HG03565 (cell line): ENCODE measurements around the gene MORN5.
"Not testable (repeated sequence)": the region's sequence is repeated elsewhere in the genome, so short reads cannot be mapped to it uniquely, and the experiment has no call there.

Experiments used
- ATAC-seq: cut with Tn5 transposase; IDR thresholded peaks from one replicate; pipeline ENCODE4 v1.9.1; 2021; ENCODE audit warnings: mild to moderate bottlenecking, moderate library complexity; ENCODE audit not compliant: unreplicated experiment

MORN5 gene

DNA sequence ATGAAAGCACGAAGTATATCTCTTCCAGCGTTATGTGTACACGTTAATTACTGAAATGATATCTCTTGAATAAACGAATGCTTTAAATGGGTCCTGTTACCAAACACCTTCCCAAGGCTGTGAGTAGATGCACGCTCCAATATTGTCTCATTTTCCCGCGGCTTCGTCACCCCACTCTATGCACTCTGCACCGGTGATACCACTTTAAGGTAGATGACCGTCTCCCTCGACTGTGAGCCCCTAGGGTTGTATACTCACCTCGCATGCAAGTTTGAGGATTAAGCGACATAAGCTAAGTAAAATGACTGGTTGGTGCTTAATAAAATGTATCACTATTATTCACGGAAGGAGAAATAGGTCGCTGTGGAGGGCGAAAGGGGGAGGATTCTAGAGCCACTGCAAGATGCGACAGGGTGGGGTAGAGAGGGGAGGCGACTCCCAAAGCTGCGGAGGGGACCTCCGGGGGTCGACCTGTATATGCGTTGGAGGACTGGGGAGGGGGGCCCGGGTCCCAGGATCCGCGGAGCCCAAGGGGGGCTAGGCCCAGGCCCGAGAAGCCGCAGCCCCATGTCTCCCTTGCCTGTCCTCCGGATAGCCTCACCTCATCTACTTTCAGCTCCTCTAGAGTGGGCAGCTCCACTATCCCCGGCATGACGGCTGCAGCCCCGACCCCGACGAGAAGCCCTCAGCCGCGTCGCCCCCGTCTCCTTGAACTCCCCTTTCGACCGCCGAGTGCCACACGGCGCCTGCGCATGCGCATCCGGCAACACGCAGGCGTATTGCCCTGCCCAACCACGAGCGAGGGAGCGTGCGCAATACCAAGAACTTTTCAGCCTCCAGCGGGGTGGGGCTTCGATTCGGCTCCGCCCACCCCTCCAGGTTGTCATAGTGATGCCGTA lies at the start of gene MORN5, which contains the start of gene NDUFA8:
TSS of gene MORN5 (plus strand) at position 883 of the 899 bp plus-strand sequence. CDS start 65 bp downstream, outside the sequence.
TSS of gene NDUFA8 (minus strand) at position 754 of the 899 bp plus-strand sequence. CDS start at position 652, 102 bp downstream.
- ATAC-seq: peak; percentile 88

DNA sequence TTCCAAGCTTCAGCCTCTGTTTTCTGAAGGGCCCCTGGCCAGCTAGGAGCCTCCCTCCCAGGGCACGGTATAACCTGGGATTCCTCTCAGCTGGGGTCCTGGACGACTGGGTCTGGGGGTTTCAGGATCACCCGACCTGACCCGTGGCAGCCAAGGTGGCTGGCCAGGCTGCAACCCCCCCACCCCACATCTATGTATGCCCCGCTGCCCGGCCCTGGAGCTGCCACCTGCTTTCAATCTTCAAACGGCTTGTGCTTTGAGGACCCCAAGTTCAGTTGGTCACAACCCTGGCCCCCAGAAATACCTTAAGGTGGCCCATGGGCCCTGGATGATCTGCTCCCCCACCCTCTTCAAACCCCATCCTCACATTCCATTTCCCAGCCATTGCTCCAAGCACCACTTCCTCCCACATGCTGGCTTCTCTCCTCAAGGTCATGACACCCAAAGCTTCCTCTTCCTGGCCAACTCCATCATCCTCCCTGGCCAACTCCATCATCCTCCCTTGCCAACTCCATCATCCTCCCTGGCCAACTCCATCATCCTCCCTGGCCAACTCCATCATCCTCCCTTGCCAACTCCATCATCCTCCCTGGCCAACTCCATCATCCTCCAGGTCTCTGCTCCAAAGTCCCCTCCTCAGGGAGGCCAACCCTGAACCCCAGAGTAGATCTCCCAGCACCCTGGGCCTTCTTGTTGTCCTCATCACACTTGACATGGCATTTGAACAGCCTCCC lies 49.4 kb upstream of the MORN5 start:
- ATAC-seq: no peak

DNA sequence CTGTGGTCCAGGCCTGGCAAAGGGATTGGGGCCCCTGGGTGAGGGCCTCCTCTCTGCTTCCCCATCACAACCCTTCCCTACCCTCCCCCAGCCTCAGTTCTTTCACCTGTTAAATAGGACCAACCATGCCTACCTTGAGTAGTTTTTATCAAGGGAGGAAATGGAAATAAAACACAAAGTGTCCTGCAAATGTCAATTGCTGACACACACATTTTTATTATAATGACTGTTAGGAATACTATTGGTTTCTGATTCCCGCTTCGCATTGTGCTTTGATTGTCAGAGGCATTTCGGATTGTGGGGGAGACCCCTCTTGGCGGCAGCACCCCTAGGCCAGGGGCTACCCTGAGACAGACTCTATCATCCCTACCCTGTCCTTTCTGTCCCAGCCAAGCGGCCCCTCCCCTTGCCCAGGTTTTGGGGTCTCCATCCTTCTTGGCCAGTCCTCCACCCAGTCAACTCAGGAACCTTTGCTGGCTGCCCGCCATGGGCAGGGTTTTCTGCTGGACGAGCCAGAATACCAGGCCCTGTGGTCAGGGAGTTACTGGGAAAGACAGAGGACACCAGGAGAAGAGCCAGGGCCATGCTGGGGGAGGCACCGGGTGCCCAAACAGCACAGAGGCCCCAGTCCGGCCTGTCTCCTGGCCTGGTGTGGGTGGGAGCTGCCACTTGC lies 48.2 kb upstream of the MORN5 start:
- ATAC-seq: no peak

DNA sequence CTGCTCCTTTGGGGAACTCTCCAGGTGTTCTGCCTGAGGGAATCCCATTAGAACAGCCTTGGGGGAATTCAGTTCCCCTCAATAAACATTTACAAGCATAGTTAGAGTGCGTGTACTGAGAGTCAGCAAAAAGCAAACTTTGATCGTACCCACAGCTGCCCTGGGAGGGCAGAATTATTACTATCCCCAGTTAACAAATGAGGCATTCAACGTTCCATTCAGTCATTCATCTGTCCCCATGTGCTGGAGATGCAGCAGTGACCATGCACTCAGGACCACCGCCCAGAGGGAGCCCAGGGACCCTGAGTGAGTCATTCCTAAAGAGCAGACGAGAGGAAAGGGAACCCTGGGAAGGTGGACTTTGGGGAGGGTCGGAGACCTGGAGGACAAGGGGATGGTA lies 47.5 kb upstream of the MORN5 start:
- no peak for ATAC-seq

DNA sequence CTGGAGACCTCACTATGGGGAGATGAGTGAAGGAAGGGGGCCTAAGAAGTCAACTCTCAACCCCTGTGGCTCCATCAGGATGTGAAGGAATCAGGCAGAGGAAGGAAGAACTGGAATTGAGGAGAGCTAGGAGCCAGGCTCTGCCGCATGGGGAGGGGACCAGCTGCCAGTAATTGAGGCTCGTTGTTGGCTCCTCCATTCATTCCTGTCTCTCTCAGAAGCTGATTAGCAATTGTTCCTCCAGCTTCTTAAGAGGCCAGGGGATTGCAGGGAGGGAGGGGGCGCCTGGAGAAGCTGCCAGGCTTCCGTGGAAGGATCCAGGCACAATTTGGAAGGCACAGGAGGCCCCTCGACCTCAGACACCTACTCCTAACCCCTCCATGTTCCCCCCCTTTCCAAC lies 46.1 kb upstream of the MORN5 start:
- ATAC-seq: no peak

DNA sequence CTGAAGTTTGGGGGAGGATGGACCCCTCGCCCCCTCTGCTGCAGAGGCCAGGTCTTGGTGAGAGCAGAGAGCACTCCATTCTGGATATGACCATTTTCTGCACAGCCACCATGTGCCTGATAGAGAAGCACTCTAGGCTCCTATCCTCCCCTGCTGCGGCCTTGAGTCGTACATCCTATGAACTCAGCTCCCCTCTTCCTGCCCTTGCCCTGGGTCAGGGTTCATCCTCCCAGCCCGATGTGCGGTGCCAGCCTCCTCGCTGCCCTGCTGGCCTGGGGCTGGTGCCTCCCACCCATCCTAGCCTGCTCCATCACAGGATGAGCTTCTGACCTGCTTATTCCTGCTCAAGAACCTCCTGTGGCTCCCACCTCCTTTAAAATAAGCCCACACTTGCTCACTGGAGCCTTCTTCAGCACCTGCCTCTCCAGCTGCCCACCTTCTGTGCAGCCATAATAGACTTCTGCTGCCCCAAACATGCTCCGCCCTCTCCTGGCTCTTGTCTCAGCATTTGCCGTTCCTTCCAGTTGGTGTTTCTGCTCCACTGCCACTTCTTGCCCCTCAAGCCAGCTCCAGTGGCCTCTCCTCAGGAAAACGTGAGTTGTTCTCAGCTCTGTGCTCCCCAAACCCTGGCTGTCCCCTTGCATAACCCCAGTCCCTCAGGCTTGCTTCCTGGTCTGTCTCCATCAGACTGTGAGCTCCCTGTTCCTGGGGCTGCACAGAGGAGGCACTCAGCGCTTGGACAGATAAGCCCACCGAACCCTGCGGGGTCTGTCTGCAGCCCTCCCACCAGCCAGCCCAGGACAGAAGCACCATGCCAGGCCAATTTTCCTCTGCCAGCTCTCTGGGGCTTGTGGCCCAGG lies 44.3 kb upstream of the MORN5 start:
- ATAC-seq: no peak

DNA sequence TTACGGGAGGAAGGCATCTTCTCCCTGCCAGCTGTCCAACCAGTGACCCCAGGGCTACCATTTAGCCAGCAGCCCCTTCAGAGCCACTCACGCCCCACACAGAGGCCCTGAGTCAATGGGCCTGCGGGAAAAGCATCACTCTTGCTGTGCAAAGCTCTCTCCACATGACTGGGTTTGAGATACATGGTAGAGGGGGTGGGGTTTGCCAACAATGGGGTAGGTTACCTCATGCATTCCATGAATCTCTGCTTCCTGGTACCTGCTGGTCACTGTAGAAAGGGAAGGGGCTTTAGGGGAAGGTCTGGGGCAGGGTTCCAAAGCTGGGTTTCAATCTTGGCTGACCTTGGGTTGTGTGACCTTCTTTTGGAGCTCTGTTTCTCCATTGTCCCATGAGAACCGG lies 43.7 kb upstream of the MORN5 start:
- no peak for ATAC-seq

DNA sequence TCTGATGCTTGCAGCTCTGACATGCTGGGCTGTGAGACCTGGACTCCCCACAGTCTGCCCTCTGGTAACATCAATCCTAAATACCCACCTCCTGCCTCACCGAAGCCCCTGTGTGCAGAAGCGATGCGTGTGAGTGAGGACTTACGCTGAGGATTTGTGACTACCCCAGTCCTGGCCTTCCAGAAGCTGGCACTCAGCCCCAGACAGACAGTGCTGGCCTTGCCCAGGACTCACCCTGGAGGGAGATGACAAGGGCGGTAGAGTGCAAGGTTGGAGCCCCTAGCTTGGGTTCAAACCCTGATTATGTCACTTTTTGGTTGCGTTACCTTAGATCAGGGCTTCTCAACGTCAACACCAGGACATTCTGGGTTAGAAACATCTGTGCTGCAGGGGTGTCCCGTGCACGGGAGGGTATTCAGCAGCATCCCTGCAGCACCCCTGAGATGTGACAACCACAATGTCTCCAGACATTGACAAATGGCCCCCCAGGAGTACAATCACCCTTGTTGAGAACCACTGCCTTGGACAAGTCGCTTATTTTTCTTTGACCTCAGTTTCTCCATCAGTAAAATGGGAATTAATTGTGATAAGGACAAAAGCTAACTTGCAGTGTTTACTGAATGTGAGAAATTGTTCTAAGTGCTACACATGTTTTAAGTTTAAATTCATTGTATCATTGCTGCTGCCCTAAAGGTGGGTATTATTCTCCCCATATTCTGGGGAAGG lies 43.1 kb upstream of the MORN5 start:
- no peak for ATAC-seq

DNA sequence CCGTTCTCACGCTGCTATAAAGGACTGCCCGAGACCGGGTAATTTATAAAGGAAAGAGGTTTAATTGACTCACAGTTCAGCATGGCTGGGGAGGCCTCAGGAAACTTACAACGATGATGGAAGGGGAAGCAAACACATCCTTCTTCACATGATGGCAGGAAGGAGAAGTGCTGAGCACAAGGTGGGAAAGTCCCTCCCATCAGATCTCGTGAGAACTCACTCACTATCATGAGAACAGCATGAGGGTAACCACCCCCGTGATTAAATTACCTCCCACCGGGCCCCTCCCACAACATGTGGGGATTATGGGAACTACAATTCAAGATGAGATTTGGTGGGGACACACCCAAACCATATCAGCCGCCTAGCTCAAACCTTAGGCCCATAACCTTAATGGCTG lies 42.5 kb upstream of the MORN5 start:
- not testable (repeated sequence) for ATAC-seq

DNA sequence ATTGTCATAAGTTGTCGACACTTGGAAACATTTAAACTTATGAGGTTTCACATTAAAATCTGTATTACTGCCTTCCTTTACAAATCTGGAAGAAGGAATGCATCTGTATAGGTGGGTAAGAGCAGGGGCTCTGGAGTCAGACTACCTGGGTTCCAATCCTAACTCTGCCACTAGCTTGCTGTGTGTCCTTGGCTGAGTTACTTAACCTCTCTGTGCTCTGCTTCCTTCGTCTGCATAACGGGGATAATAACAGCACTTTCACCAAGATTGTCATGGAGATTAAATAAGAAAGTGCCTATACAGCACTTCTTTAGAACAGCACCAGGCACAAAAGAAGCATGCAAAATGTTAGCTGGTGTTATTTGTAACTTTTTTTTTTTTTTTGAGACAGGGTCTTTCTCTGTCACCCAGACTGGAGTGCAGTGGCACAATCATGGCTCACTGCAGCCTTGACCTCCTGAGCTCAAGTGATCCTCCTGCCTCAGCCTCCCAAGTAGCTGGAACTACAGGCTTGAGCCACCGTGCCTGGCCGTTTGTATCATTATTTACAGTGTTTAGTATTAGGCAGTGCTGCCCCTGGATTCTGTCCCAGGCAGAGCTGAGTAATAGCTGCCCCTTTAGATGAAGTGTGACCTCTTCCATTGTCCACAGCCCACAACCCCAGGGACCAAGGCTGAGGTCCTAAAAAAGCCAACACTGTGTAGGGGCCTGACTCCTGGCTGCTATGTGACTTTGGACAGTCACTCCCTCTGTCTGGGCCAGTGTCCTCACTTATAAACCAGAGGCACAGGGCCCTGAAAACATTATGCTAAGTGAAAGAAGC lies 41.2 kb upstream of the MORN5 start:
- ATAC-seq: no peak

DNA sequence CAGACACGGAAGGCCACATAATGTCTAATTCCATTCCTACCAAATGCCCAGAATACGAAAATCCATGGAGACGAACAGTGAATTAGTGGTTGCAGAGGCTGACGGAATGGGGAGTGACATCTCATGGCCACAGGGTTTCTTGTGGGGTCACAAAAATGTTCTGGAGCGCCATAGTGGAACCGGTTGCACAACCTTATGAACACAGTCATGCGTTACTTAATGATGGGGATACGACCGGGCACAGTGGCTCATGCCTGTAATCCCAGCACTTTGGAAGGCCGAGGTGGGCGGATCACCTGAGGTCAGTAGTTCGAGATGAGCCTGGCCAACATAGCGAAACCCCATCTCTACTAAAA lies 40.6 kb upstream of the MORN5 start:
- no peak for ATAC-seq

DNA sequence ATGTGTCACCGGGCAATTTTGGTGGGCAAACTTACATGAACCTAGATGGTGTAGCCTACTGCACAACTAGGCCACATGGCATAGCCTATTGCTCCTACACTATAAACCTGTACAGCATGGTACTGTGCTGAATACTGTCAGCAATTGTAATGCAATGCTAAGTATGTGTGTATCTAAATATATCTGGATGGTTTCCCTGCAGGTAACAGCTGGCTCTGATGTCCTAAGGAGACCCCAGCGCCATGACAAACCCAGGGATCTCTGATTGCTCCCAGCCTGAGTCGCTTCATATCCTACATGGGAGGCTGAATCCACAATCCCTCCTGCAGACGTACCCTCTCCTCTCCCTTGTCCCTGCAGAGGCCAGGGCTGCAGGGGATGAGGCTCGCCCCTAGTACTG lies 40.0 kb upstream of the MORN5 start:
- no peak for ATAC-seq

DNA sequence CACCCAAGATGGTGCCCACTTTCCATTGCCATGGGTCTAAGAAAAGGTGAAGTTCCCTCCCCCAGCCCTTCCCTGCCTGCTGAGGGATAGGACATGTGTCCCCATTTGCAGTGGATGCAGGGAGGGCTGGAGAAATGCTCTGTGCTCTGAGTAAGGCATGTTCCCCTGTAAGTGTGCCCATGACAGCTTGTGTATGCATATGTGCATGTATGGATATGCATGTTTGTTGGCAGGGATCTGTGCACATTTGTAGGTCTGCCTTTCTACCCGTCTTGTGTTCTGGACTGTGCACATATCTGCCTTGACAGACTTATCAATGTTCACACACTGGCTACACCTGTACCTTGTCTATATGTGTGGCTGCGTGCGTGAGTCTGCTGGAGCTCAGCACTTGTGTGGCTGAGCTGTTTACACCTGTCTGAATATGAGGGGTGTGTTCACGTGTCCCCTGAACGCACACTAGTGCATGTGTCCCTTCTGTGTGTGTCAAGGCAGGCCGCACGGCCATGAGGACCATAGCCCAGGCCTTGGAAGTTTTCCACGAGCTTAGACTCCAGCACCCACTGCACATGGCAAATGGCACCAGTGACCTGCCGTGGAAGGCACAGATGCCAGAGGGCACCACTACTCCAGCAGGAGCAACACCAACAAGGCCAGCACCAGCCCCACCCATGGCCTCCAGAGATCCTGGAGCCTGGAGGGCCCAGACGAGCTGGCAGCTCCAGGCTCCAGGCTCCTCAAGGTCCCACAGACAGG lies 39.2 kb upstream of the MORN5 start:
- ATAC-seq: no peak

DNA sequence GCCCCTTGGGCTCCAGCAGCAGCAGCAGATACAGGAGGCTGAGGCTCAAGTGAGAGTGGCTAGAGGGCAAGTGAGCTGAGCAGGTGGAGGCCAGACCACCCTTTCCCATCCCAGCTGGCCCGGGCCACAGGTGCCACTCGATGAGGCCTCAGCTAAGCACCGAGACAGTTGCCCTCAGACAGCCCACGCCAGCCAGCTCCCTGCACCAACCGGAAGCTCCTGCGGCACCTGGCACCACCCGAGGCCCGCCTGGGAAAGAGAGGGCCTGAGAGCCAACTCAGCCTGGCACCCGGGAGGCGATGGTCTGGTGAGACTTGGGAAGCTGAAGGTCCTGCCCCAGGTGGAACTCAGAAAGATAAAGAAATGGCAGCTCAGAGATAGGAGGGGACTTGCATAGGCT lies 38.3 kb upstream of the MORN5 start:
- ATAC-seq: no peak

DNA sequence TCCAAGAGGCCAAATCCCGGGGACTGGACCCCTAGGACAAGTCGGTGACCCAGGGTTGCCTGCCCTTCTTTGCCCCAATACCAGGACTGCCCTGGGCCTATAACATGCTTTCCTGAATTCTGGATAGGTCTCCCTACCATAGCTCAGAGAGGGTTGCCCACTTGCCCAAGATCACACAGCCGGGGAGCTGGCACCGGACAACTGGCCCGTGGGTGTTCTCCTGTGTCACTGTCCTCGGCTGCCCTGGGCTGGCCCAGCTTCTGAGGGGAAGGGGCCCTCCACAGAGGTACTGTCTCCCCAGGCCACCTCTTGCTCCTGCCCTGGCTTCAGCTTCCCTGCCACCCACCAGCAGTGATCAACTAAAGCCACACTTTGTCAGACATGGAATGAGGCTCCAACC lies 37.8 kb upstream of the MORN5 start:
- ATAC-seq: no peak

DNA sequence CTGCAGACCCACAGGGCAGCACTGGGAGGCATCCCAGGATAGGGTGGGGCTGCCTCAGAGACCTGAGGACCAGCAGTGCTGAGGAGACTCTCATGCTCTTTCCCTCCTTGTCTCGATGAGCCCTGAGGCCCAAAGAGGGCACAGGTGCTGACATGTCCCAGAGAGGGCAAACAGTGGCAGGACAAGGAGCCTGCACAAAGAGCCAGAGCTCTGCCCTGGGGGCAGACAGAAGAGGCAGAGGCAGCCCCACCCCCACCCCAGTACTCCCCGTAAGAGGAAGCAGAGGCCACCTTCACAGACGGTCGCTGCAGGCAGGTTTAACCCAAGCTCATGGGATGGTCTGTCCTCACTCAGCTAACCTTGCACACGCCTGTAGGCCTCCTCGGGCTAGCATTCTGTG lies 37.2 kb upstream of the MORN5 start:
- ATAC-seq: no peak

DNA sequence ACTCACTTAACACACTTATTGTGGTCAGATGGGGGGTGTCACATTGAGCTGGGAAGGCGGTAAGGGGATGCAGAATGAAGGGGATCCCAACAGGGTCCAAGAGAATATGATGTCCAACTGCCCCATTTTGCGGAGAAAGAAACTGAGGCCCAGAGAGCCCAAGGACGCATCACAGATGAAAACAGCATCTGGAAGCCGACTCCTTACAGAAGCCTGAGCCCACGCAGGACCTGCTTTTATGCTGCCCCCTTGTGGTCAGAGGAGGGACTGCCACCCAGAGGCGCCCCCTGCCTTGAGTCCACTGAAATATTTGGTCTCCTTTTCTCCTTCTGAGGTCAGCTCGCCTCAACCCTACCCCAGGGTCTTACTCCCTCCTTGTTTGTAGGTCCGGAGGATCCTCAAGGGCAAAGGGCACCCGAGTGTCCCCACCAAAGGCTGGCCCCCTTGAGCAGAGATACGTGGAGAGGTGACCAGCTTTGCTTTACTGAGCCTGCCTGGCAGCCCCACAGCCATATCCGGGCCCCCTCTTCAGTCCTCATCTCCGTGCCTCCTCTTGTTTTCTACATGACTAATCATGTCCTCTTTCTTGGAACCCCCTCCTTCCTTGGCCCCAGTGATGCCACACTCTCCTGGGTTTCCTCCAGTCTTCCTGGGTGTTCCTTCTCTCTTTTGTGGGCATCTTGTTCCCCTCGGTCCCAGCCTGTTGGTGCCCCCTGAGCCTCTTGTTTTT lies 36.6 kb upstream of the MORN5 start:
- no peak for ATAC-seq

DNA sequence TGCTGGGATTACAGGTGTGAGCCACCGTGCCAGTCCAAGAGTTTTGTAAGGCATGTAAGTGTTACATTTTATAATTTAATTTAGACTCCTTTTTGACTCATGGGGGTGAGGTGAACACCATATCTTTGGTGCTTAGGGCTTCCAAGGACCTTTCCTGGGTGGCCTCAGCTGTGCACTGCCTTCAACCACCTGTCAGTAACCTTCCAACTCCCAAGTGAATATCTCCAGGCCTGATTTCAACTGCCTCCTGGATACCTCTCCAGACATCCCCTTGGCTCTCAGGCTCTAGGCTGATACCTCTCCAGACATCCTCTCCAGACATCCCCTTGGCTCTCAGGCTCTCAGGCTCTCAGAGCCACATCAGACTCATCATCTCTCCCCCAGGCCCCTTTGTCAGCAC lies 35.7 kb upstream of the MORN5 start:
- no peak for ATAC-seq
